Activated gamma-delta T cell treated with anti-CD3 and anti-CD28 coated beads, Interleukin-2, amount 50 U/mL, for 16 hours (primary cell): Measurements from ENCODE around the gene NFATC1.

Source experiments
- DNase-seq: peaks from one replicate; pipeline ENCODE4 v3.0.0-alpha.2; 2020; ENCODE audit warnings: low read depth

NFATC1 gene

DNA sequence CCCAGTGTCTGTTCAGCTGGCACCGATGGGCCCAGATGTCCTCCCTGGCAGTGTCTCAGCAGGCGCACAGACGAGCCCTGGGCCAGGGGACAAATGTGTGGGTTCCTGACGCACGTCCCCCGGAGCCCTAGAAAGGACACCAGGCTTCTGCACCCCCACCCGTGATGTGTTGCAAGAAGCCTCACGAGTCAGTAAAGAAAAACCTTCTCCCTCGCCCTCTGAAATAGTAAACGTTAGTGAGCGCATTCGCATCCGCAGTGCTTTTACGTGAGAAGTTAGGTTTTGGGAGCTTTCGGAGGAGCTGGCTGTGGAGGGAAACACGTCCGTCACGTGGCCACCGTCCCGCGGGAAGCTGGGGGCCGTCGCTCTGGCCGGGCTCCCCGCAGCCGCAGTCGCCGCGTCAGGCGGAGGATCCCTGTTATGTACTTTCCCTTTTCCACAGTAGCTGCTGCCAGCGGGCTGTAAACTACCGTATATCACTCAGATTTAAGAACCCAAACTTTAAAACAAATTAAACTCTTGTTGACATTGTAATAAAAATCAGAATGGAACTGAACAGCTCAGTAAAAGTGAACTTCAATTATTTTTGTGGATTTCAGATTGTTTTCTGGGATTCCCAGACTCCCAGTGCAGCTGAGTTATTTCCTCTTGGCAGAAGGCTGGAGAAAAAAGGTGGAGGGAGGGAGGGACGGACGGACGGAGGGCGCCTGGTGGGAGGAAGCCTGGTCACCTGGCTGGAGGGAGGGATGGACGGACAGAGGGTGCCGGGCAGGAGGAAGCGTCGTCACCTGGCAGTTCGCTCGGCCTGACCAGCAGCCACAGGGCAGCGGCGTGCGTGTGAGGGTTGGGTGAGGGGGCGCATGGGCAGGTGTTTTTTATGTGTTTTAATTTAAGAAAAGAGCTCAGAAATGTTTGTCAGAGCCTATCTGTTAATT, 112.1 kb downstream of the NFATC1 start:
- no peak for DNase-seq

DNA sequence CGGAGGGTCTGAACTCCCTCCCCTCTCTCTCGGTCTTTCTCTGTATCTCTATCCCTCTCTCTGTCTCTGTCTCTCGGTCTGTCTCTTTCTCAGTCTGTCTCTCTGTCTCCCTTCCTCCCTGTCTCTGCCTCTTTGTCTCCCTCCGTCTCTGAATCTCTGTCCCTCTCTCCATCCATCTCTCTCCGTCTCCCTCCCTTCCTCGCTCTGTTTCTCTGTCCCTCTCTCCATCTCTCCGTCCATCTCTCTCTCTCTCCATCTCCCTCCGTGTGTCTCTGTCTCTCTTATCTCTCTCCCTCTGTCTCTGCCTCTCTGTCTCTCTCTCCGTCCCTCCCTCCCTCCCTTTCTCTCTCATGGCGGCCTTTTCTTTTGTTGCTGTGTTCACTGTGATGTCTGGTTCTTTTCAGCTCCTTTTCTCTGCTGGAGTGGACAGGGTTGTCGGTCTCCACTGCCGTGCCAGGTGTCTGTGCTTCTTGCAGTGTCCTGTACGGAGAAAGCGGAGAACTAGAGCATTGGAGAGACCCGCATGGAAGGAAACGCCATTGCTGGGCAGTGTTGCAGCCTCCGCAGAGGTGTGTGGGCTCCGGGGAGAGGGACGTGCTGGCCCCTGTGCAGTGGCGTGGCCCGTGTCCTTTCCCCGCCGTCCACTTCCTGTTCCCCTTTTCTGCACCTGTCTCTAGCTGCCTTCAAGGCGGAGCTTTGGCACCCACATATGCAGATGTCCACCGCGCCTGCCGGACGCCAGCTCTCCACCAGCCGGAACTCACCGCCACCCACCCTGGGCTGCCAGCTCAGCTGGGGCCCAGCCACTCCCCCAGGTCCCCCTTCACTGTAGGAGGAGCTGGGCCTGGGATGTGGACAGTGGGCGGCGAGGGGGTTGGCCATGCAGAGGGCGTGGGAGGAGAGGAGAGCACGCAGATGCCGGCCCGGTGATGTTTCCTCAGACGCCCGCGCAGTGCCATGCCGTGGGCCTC, 113.1 kb downstream of the NFATC1 start:
- DNase-seq, result no peak

GRCh38 chr18:79509536-79509930, 113.8 kb downstream of the NFATC1 start:
- DNase-seq, result no peak

DNA sequence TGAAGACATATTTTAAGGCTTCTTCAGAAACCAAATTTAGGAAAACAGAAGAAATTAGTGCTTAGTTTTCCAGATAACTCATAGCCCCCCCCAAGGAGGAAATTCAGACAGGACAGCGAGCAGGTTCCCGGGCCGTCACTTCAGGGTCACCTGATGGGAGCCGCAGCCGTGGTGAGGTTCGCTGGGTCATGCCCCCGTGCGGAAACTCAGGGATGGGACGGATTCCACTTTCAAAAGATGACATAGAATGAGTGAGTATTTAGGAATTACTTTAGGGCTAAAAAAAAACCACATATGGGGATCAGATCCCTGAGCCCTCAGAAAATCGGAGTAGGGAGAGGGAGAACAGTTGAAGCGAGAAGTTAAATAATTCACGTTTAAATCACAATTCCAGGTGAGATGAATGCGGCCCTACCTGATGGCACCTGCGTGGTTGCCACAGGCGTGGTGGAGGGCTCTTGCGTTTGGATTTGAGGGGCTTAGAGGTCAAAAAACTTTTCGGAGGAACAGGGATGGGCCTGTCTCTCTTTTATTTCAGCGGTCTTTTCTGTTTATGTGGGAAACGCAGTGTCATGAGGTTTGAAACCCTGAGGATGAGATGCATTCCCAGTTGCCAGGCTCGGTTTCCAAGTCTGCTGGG, 114.4 kb downstream of the NFATC1 start:
- no peak for DNase-seq

- DNase-seq, result no peak
Observed at GRCh38 chr18:79510731-79511241, 115.1 kb downstream of the NFATC1 start.

DNA sequence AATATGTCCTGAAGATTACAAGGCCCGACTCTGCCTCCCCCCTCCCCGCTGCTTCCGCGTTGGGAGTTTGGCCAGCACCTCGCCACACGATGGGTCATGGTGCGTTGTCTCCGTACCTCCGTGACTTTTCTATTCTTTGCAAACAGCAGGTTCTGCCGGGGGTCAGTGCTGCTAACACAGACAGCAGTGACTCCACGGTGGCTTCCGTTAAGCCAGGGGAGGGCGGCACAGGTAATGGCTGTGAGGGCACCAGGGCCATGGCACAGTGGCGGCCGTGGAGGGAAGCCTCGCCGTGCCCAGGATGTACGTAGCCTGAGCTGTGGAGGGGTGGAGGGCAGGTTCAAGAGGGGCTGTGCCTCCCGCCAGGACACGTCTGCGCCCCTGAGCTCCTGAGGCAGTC, 115.5 kb downstream of the NFATC1 start:
- DNase-seq, result no peak

DNA sequence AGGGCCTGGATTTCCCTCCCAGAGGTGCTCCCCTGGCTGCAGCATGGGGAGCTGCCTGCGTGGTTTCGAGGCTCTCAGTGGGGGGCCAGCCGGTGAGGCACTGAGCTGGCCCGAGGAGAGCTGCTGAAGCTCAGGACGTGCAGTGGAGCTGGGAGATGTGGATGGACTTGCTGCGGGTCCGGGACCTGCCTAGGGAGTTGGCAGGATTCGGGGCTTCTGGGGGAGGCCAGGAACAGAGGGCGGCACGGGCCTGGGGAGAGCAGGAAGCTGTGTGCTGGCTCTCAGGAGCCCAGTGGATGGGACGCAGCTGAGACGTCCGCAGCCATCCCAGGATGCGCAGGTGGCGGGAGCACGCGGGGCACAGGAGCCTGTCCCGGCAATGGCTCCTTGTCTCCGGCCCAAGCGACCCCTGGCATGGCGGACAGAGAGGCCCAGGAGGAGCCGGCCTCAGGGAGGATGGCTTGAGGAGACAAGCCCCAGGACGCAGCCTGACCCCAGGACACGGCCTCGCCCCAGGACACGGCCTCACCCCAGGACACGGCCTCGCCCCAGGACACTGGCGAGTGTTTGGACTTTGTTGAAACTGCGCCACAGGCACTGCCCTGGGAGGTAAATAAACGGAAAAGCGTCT, 116.1 kb downstream of the NFATC1 start:
- DNase-seq, result no peak

GRCh38 chr18:79512461-79513380, 117.0 kb downstream of the NFATC1 start:
- no peak for DNase-seq

GRCh38 chr18:79513381-79514081, 117.8 kb downstream of the NFATC1 start:
- no peak for DNase-seq

- no peak for DNase-seq
Observed at GRCh38 chr18:79515331-79515730, 119.6 kb downstream of the NFATC1 start.

DNA sequence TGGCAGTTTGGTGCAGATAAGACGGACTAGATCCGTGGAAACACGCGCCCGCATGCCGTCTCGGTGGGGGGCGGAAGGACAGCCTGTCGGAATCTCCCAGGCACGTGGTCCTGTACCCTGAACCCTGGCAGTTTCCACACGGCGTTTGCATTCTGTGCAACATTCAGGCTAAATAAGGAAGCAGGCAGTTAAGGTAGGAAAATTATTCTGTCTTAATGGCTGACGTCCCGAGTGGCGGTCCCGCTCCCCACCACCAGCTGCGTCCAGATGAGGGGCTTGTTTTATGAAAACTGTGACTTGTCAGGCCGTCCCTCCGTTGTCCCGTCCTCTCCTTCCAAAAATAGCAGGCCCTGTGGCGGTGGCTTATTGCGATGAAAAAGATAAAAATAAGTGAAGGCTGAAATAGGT, 120.2 kb downstream of the NFATC1 start:
- DNase-seq, result no peak

- DNase-seq, result no peak
Observed at GRCh38 chr18:79516441-79516931, 120.8 kb downstream of the NFATC1 start.

- no peak for DNase-seq
Observed at GRCh38 chr18:79517341-79517740, 121.6 kb downstream of the NFATC1 start.

GRCh38 chr18:79518028-79518682, 122.4 kb downstream of the NFATC1 start:
- no peak for DNase-seq

DNA sequence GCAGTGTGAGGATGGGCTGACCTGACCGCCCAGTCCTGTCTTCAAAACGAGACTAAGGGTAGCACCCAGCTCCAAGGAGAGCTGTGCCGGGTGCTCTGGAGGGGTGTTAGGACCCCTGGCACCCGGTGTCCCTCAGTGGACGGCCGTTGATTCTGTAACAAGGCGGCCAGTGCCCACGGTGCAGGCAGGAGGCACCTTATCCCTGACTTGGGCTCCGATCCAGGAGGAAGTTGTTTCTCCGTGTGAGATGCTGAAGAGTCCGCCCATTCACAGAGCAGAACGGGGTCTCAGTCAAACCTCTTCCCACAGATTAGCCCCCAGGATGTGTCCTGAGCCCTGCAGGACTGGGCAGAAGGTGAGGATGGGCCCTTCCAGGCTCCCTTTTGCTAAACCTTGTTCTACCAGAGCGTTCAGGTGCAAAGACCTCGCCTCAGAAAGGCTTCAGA, 123.0 kb downstream of the NFATC1 start:
- no peak for DNase-seq

- DNase-seq, result no peak
Observed at GRCh38 chr18:79519751-79520477, 124.2 kb downstream of the NFATC1 start.

- no peak for DNase-seq
Observed at GRCh38 chr18:79520478-79521390, 125.0 kb downstream of the NFATC1 start.
